Mucosa of rectum (tissue), 2 donors: ENCODE measurements around the gene SHC4.

ENCODE experiments used
- H3K27ac ChIP-seq, 2 donors: one replicate each; pipeline ENCODE4 v1.7.0; 2013; ENCODE audit warnings: inconsistent platforms in 2 of 2, low read depth in 2 of 2, low read length in 2 of 2
- H3K27me3 ChIP-seq, 2 donors: one replicate each; pipeline ENCODE4 v1.7.0; 2013; ENCODE audit warnings: low read length in 2 of 2; ENCODE audit not compliant: control insufficient read depth in 2 of 2, insufficient read depth in 2 of 2
- H3K36me3 ChIP-seq, 2 donors: one replicate each; pipeline ENCODE4 v1.7.0; 2013; ENCODE audit warnings: low read length in 2 of 2; ENCODE audit not compliant: control insufficient read depth in 2 of 2, insufficient read depth in 2 of 2
- H3K4me1 ChIP-seq, 2 donors: one replicate each; pipeline ENCODE4 v1.7.0; 2013; ENCODE audit warnings: low read length in 2 of 2, mild to moderate bottlenecking in 1 of 2; ENCODE audit not compliant: control insufficient read depth in 2 of 2, insufficient read depth in 2 of 2
- H3K4me3 ChIP-seq, 2 donors: one replicate each; pipeline ENCODE4 v1.7.0; 2013; ENCODE audit warnings: low read length in 2 of 2
- H3K9ac ChIP-seq, 2 donors: one replicate each; pipeline ENCODE4 v1.7.0; 2013; ENCODE audit warnings: low read length in 2 of 2, low read depth in 1 of 2, mild to moderate bottlenecking in 1 of 2
- H3K9me3 ChIP-seq, 2 donors: one replicate each; pipeline ENCODE4 v1.7.0; 2013; ENCODE audit warnings: low read length in 2 of 2; ENCODE audit not compliant: control insufficient read depth in 2 of 2
- donor health status: healthy.
- donor health status: Normal muscosa, but diverticular disease.

The SHC4 gene

GRCh38 chr15:48946840-48947187, 16.9 kb downstream of the SHC4 start:
- Histone ChIP-seq H3K4me3 (no peak overlapping the region), H3K36me3 (no peaks in the 10 kb centered on the region), H3K27ac (no peak overlapping the region), H3K4me1 (no peaks in the 10 kb centered on the region), H3K9ac (no peak overlapping the region), H3K27me3 (no peaks in the 10 kb centered on the region), H3K9me3 (no peaks in the 10 kb centered on the region)

- Histone ChIP-seq H3K9me3 (no peaks in the 10 kb centered on the region), H3K27ac (no peak overlapping the region), H3K4me3 (no peak overlapping the region), H3K9ac (no peak overlapping the region), H3K27me3 (no peaks in the 10 kb centered on the region), H3K4me1 (no peaks in the 10 kb centered on the region), H3K36me3 (no peaks in the 10 kb centered on the region)
Observed at GRCh38 chr15:48946074-48946839, 17.5 kb downstream of the SHC4 start.

- H3K9ac ChIP-seq = no peak overlapping the region
- no peaks in the 10 kb centered on the region for H3K4me1 ChIP-seq
- H3K27me3 ChIP-seq = no peaks in the 10 kb centered on the region
- H3K4me3 ChIP-seq = no peak overlapping the region
- no peaks in the 10 kb centered on the region for H3K9me3 ChIP-seq
- no peaks in the 10 kb centered on the region for H3K36me3 ChIP-seq
- H3K27ac ChIP-seq = no peak overlapping the region
Observed at GRCh38 chr15:48945386-48945785, 18.3 kb downstream of the SHC4 start.

DNA sequence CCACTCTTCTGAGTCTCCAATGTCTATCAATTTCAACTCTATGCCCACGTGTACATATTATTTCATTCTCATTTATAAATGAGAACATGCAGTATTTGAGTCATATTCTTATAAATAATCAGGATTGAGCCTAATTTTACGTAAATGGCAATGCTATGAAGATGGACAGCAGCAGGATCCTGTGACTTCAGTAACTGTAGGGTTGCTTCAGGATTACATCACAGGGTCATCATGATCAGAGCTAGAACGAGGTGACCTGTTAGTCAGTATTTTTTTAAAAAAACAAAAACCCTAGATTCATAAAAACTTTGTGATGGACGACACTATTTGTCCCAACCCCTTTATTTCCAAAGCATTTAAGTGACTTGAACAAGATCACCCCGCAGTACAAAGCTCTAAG, 21.8 kb downstream of the SHC4 start:
- Histone ChIP-seq H3K27me3 (no peaks in the 10 kb centered on the region), H3K36me3 (no peaks in the 10 kb centered on the region), H3K9me3 (no peaks in the 10 kb centered on the region), H3K4me1 (no peaks in the 10 kb centered on the region), H3K9ac (no peak overlapping the region), H3K27ac (no peak overlapping the region), H3K4me3 (no peak overlapping the region)

GRCh38 chr15:48940508-48940907, 23.2 kb downstream of the SHC4 start:
- no peaks in the 10 kb centered on the region for H3K4me1 ChIP-seq
- H3K27me3 ChIP-seq = no peaks in the 10 kb centered on the region
- H3K9me3 ChIP-seq = no peaks in the 10 kb centered on the region
- no peak overlapping the region for H3K4me3 ChIP-seq
- no peak overlapping the region for H3K9ac ChIP-seq
- no peak overlapping the region for H3K27ac ChIP-seq
- H3K36me3 ChIP-seq = no peaks in the 10 kb centered on the region

DNA sequence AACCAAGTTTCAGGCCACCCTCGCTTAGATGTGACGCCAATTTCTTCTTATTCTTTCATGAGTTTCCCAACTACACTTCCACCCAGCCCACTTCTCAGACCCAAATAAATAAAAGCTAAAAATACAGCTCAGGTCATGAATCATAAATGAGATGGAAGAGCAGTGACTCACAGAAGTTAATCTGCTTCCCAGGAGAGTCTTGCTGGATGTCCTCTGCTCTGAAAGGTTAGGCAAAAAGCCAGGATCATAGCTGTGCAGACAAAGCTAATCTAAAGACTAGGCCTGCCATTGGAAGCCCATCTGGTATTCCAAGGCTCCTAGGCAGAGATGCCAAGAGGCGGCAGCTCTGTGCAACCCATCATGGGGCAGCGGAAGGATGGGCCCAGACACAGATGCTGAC, 24.1 kb downstream of the SHC4 start:
- H3K9me3 ChIP-seq = no peaks in the 10 kb centered on the region
- no peaks in the 10 kb centered on the region for H3K4me1 ChIP-seq
- H3K4me3 ChIP-seq = no peak overlapping the region
- no peak overlapping the region for H3K27ac ChIP-seq
- H3K27me3 ChIP-seq = no peaks in the 10 kb centered on the region
- H3K9ac ChIP-seq = no peak overlapping the region
- H3K36me3 ChIP-seq = no peaks in the 10 kb centered on the region

GRCh38 chr15:48937886-48938285, 25.8 kb downstream of the SHC4 start:
- no peak overlapping the region for H3K27ac ChIP-seq
- H3K27me3 ChIP-seq = no peaks in the 10 kb centered on the region
- H3K9ac ChIP-seq = no peak overlapping the region

DNA sequence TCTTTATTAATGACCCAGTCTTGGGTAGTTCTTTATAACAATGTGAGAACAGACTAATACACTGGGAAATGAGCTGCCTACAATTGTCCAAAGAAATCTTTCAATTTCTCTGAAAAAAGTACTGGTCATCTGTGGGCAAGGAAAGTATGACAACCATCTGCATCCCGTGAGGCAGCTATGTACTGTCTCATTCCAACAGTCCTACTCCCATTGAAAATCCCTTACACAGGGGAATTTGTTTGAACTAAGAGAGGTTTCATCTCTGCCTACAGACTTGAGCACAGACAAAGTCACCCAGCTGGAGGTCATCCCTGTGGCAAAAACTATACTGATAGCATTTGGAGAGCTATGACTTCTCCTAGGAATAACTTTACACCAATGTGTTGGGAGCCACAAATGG, 27.1 kb downstream of the SHC4 start:
- Histone ChIP-seq H3K27me3 (no peaks in the 10 kb centered on the region), H3K36me3 (no peaks in the 10 kb centered on the region), H3K4me1 (no peaks in the 10 kb centered on the region), H3K9me3 (no peaks in the 10 kb centered on the region), H3K9ac (no peak overlapping the region), H3K4me3 (no peak overlapping the region), H3K27ac (no peak overlapping the region)

More at GRCh38 chr15:48937886-48938285, 25.8 kb downstream of the SHC4 start:
- H3K4me1 ChIP-seq = no peaks in the 10 kb centered on the region
- no peak overlapping the region for H3K4me3 ChIP-seq
- no peaks in the 10 kb centered on the region for H3K9me3 ChIP-seq
- no peaks in the 10 kb centered on the region for H3K36me3 ChIP-seq

GRCh38 chr15:48935236-48935635, 28.5 kb downstream of the SHC4 start:
- Histone ChIP-seq H3K9ac (no peak overlapping the region), H3K36me3 (no peaks in the 10 kb centered on the region), H3K9me3 (no peaks in the 10 kb centered on the region), H3K4me3 (no peak overlapping the region), H3K4me1 (no peaks in the 10 kb centered on the region), H3K27ac (no peak overlapping the region), H3K27me3 (no peaks in the 10 kb centered on the region)

DNA sequence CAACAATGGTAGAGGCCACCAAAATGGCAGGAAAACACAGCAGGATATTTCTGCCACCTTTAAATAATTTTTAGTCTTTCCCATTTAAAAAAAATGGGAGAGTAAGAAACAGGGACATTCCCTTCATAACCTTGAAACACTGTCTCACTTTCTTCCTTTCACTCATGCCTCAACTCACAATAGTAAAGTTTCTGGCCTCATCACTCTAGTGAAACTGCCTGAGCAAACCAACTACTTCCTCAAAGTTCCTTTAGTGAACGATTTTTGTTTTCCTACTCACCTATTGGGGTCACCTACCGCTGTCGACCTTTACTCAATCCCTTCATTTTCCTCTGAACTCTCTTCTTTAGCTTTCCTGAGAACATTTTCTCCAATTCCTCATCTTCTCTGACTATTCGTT, 33.0 kb downstream of the SHC4 start:
- Histone ChIP-seq H3K9ac (no peak overlapping the region), H3K27ac (no peak overlapping the region), H3K27me3 (no peaks in the 10 kb centered on the region), H3K4me3 (no peak overlapping the region), H3K4me1 (no peaks in the 10 kb centered on the region), H3K9me3 (no peaks in the 10 kb centered on the region), H3K36me3 (no peaks in the 10 kb centered on the region)

DNA sequence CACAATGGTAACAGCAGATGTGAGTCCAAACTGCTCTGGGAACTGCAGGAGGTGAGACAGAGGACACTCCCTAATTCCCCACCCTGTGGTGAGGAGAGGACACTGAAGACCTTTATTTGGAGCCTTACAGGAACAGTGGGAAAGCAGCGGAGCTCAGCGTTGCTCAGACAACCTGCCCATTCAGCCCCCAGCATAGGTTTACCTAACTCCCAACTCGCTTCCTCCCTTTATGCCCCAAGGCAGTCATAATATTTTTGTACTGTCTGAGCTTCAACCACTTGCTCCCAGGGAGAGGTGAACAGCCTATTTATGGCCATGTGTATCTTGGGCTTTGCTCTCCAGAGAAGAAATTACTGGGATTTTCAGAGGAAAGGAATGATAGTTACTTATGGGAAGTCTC, 34.1 kb downstream of the SHC4 start:
- Histone ChIP-seq H3K27ac (no peak overlapping the region), H3K4me3 (no peak overlapping the region), H3K9me3 (no peaks in the 10 kb centered on the region), H3K4me1 (no peaks in the 10 kb centered on the region), H3K36me3 (no peaks in the 10 kb centered on the region), H3K27me3 (no peaks in the 10 kb centered on the region), H3K9ac (no peak overlapping the region)
